Large intestine (tissue), 3 donors: ENCODE data around the gene ARL3. TPM values are rescaled to one million over a fixed set of nuclear protein-coding genes. Genes with fewer than 3 reads are reported as not detected.
A peak's percentile ranks its signal among the peaks of the same experiment; 100 is the strongest.

Source experiments
- DNase-seq, 2 donors: peaks; one replicate each; pipeline versions ENCODE4 v3.0.0 to v3.0.0-alpha.2; 2013
- H3K27ac ChIP-seq: one replicate; pipeline ENCODE4 v1.5.1; 2013; ENCODE audit warnings: low read length
- H3K27me3 ChIP-seq: 2 replicates; pipeline ENCODE4 v1.6.1; 2013; ENCODE audit warnings: low read length; ENCODE audit not compliant: control insufficient read depth, insufficient read depth
- H3K36me3 ChIP-seq: 2 replicates; pipeline ENCODE4 v1.6.1; 2013; ENCODE audit warnings: low read length; ENCODE audit not compliant: control insufficient read depth, insufficient read depth
- H3K4me1 ChIP-seq: one replicate; pipeline ENCODE4 v1.6.1; 2013; ENCODE audit warnings: low read length; ENCODE audit not compliant: control insufficient read depth, insufficient read depth
- H3K4me3 ChIP-seq: one replicate; pipeline ENCODE4 v1.5.1; 2013; ENCODE audit warnings: low read length
- H3K9me3 ChIP-seq: one replicate; pipeline ENCODE4 v1.6.1; 2013; ENCODE audit warnings: mild to moderate bottlenecking, low read depth, low read length, moderate library complexity; ENCODE audit not compliant: control insufficient read depth
- WGBS: methylation state at CpG from one replicate; pipeline ENCODE4 v1.1.5; 2013; ENCODE audit warnings: low lambda C conversion rate; ENCODE audit not compliant: insufficient coverage; 5-methylcytosine and 5-hydroxymethylcytosine counted together
- polyA plus RNA-seq: library from polyadenylated mRNA; unstranded; fragments of 120-200 nt; gene quantifications from one replicate; pipeline ENCODE4 v1.2.1, GENCODE V29; 2013

The ARL3 gene
- polyA plus RNA-seq, 1 donor: 9.0 TPM

DNA sequence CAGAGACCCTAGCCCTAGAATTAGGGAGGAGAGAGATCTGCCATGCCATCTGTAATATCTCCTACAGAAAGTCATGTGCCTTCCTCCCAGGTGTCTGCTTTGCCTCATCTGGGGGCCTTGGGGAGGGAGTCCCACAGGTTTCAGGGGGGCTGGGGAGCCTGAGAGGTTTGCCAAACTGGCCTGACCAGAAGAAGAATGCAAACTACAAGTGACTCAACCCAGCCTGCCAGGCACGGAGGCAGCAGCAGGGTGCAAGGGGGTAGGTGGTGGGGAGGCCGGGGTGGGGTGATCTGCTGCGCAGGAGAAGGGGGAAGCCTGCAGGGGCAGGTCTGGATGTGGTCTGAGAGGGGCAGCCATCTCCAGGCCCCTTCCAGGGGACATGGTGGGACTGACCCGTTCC lies 79.5 kb downstream of the ARL3 start:
- H3K4me1 ChIP-seq: peaks cover 29% of the 10 kb centered on the region
- peaks cover 25% of the 10 kb centered on the region for H3K36me3 ChIP-seq
- WGBS: no CpG with 5 or more reads among the region's 4 CpGs
- H3K27ac ChIP-seq: no peak overlapping the region
- no peaks in the 10 kb centered on the region for H3K9me3 ChIP-seq
- H3K27me3 ChIP-seq: no peaks in the 10 kb centered on the region
- no peak for DNase-seq
- H3K4me3 ChIP-seq: no peak overlapping the region

DNA sequence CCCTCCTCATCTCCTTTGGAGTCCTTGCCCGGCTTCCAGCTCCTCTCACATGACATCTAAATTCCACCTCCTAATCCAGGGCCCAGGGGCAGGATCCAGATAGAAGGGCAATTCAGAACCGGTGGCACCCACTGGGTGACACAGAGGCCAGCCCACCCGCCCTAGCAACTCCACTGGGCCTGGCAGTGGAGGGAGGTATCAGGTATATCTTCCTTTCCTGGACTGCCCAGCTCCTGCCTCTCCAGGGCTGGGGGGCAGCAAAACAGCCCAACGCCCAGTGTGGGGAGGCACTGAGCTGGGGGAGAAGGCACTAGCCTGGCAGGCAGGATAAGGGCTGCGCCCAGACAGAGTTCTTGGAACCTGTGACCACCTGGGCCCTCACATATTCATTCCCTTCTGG lies 80.3 kb downstream of the ARL3 start:
- Histone ChIP-seq H3K4me3 (no peak overlapping the region), H3K27ac (peak overlapping the region; percentile 35), H3K36me3 (peaks cover 33% of the 10 kb centered on the region), H3K27me3 (no peaks in the 10 kb centered on the region), H3K4me1 (peaks cover 29% of the 10 kb centered on the region), H3K9me3 (no peaks in the 10 kb centered on the region)
- DNase-seq: no peak
- no CpG with 5 or more reads among the region's 5 CpGs for WGBS

DNA sequence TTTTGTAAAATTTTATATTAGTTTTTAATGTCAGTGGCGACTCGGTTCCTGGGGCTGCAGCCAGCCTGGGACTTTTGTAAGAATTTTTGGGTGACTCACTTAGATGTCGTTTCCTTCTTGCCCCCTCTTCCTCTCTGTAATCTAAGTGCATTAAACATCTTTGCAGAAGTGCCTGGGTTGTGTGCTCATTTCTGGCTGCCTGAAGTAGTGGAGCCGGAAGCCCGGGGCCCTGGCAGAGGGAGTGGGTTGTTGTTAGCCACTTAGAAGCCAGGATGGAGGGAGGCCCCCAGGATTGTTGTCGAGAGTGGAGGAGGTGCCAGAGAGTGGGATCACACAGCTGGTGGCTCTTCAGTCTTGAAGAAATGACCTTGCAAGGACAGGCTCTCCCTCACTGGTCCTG lies 80.9 kb downstream of the ARL3 start:
- Histone ChIP-seq H3K27ac (peak overlapping the region; percentile 60), H3K4me3 (no peak overlapping the region), H3K4me1 (peaks cover 30% of the 10 kb centered on the region), H3K9me3 (no peaks in the 10 kb centered on the region), H3K36me3 (peaks cover 37% of the 10 kb centered on the region), H3K27me3 (no peaks in the 10 kb centered on the region)
- no peak for DNase-seq
- WGBS: 100% methylated on average over 3 of the region's 6 CpGs

DNA sequence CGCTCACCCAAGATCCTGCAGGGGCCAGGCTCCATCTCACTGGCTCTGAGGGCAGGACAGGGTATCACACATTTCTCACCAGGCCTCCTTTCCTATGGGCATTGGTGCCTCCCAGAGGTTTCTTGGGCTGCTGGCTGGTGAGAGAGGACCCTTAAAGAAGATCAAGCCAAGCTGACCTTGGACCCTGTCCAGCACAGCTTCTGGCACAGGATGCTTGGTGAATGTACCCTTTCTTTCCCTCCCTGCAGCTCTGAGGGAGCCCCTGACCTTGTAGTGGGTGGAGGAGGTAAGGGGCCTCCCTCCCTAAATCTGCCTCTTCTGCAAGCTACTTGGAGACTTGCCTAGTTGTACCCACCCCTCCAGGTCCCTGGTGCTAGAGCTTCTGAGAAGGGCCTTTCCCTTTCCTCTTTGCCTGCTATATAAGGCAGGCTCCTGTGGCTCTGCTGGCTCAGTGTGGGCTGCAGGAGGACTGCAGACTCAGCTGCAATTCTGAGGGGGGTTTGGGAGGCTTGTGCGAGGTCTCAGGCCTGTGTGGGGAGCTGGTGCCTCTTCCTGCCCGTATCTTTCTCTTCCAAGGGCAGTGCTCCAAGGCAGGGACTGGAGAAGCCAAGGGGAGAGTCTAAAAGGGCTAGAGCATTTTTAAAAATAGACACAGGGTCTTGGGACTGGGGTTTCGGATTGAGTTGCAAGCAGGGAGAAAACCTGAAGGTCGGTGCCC lies 81.6 kb downstream of the ARL3 start:
- Histone ChIP-seq H3K4me3 (no peak overlapping the region), H3K9me3 (no peaks in the 10 kb centered on the region), H3K4me1 (peaks cover 38% of the 10 kb centered on the region), H3K27ac (peak overlapping the region; percentile 60), H3K36me3 (peaks cover 37% of the 10 kb centered on the region), H3K27me3 (no peaks in the 10 kb centered on the region)
- no CpG with 5 or more reads among the region's 5 CpGs for WGBS
- DNase-seq: no peak

DNA sequence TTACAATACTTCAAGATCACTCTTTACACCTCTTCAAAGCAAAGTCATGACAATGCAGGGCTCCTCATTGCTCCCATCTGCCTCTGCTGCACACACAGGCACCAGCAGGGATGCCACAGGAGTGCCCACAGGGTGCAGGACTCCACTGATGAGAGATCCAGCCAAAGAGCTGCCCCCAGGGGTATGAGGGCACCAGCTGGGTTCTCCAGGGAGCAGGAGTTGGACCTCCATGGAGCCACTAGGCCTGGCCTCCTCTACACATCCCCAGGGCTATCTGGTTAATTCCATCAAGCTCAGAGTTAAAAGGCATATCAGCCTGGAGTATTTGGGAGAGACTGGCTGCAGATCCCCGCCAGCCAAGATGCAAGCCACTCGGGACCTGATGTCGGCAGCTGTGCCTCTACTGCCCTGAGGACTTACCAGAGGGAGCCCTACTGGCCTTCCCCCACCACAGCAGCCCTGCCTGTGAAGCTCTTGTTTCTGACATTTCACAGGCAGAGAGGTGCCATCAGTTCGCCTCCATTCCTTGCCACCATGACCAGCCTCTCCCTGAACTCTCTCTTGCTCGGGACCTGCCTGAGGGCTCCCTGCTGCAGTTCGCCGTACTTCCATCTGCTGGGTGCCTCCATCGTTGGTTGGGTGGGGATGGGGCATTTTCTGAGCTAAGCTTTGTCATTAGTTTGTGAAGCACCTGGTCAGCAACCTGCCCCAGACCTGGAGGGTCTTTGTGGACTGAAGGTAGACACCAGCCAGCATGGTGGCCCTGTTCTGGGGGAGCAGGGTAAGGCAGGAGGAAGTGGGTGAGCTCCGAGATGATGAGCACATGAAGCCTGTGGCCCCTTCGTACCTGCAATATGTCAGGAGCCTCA lies 82.4 kb downstream of the ARL3 start:
- no peak for DNase-seq
- Histone ChIP-seq H3K27ac (peak overlapping the region; percentile 40), H3K36me3 (peaks cover 40% of the 10 kb centered on the region), H3K9me3 (no peaks in the 10 kb centered on the region), H3K4me3 (no peak overlapping the region), H3K4me1 (peaks cover 43% of the 10 kb centered on the region), H3K27me3 (no peaks in the 10 kb centered on the region)
- WGBS: no CpG with 5 or more reads among the region's 10 CpGs

DNA sequence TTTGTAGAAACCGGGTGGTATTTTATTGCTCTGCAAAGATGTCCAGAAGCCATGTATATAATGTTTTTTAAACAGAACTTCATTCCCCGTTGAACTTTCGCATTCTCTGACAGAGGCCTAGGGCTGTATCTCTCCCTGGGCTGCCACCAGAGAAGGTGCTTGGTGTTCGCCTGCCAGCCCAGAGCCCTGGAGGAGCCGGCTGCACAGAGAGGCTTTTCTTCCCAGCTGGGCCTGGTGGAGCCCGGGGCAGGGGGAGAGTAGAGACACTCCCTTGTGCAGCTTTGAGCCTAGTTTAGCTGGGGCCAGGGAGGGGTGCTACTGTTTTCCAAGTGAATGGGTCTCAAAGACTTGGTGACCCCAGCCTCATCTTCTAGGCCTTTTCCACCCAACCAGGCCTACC lies 83.5 kb downstream of the ARL3 start:
- 50% methylated on average over 1 of the region's 6 CpGs for WGBS
- Histone ChIP-seq H3K27ac (no peak overlapping the region), H3K27me3 (no peaks in the 10 kb centered on the region), H3K4me3 (no peak overlapping the region), H3K9me3 (no peaks in the 10 kb centered on the region), H3K4me1 (peaks cover 43% of the 10 kb centered on the region), H3K36me3 (peaks cover 45% of the 10 kb centered on the region)
- DNase-seq: no peak

DNA sequence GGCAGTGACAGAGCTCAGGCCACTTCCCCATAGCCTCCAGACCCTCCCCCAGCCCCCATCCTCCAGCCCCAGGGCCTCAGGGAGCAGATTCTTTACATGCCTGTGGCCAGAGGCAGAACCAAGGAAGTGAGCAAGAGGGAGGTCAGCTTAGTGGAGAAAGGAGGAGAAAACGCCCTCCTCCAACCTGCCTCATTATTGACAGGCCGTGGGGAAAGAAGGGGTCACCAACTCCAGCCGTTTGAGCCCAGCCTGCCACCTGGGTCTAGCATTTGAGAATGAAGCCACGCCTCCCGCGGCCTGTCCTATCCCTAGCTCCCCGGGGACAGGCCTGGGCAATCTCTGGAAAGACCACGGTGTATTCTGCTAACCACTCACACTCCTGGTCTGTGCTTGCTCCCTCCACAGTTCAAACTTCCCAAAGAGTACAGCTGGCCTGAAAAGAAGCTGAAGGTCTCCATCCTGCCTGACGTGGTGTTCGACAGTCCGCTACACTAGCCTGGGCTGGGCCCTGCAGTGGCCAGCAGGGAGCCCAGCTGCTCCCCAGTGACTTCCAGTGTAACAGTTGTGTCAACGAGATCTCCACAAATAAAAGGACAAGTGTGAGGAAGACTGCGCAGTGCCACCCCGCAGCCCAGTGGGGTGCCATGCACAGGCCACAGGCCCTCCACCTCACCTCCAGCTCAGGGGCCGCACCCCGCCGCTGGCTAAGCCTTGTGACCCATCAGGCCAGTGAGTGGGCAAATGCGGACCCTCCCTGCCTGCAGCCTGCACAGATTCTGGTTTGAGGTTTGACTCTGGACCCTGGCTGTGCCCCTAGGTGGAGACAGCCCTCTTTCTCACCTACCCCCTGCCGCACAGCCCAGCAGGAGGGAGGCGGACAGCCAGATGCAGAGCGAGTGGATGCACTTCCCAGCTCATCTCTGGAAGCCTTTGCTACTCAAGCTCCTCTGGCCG lies 84.3 kb downstream of the ARL3 start:
- no CpG with 5 or more reads among the region's 22 CpGs for WGBS
- Histone ChIP-seq H3K4me1 (peaks cover 43% of the 10 kb centered on the region), H3K9me3 (no peaks in the 10 kb centered on the region), H3K27ac (peak overlapping the region; percentile 37), H3K27me3 (no peaks in the 10 kb centered on the region), H3K36me3 (peaks cover 45% of the 10 kb centered on the region), H3K4me3 (no peak overlapping the region)
- DNase-seq: no peak

DNA sequence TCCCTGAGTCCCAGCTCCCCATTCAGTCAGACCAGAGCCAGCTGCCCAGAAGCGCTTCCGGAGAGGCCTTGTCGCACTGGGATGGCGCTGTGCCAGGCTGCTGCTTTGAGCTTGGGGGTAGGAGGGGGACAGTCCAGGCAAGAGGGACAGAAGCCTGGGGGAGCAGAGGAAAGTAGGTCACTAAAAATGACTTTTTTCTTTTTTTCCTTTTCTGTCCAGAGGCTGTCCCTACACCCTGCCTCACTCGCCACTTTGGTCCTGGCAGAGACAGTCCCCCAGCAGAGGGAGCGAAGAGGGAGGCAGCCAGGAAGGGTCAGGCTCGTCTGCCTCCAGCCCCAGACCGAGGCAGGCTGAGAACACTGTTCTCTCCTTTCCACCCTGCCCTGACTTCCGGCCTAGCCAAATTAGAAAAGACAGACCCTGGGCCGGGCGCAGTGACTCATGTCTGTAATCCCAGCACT lies 85.7 kb downstream of the ARL3 start:
- WGBS: no CpG with 5 or more reads among the region's 11 CpGs
- no peaks in the 10 kb centered on the region for H3K9me3 ChIP-seq
- H3K27ac ChIP-seq: peak overlapping the region; percentile 41
- peak in 1 of 2 donors; percentile 21 for DNase-seq
- peaks cover 45% of the 10 kb centered on the region for H3K36me3 ChIP-seq
- peaks cover 36% of the 10 kb centered on the region for H3K4me1 ChIP-seq
- no peaks in the 10 kb centered on the region for H3K27me3 ChIP-seq
- no peak overlapping the region for H3K4me3 ChIP-seq

DNA sequence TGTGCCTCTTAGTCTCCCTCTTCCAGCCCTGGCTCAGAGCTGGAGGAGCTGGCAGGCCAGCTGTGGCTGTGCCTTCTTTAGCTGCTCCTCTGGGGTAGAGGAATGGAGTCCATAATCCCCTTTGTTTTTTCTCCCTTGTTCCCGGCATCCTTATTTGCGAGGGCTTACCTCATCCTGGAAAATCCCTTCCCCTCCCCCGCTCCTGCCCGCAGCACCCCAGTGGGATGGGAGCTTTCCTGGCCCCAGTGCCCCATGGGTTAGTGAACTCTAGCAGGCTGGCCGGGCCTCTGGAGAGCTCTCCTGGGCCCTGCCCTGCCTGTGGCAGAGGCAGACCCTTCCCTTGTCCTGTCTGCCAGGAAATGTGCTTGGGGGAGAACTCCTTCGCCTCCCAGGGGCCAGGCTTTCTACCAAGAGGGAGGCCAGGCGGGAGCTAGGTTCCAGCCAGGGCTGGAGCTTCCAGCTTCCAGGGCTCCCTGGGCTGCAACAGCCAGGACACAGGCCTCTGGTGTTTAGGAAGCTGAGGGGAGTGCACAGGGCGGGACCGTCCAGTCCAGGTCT lies 86.4 kb downstream of the ARL3 start:
- Histone ChIP-seq H3K9me3 (no peaks in the 10 kb centered on the region), H3K27me3 (no peaks in the 10 kb centered on the region), H3K27ac (peak overlapping the region; percentile 41), H3K4me3 (no peak overlapping the region), H3K36me3 (peaks cover 46% of the 10 kb centered on the region), H3K4me1 (peaks cover 31% of the 10 kb centered on the region)
- WGBS: no CpG with 5 or more reads among the region's 9 CpGs
- DNase-seq: peak in 1 of 2 donors; percentile 55
